Neural progenitor cell (in vitro differentiated cells): ENCODE measurements around the gene CNTNAP2.

Experiments
- EZH2 ChIP-seq: fragments of 200-600 bp; sonication (generic); IDR thresholded peaks from 2 replicates; pipeline ENCODE4 v1.6.1; 2017; ENCODE audit warnings: antibody characterized with exemption, mild to moderate bottlenecking, moderate library complexity
- TF ChIP-seq, protein P1 (sequence below): fragments of 200-600 bp; sonication (generic); IDR thresholded peaks from 2 replicates; pipeline ENCODE4 v1.5.1; 2017; ENCODE audit warnings: antibody characterized with exemption, mild to moderate bottlenecking

DNA sequence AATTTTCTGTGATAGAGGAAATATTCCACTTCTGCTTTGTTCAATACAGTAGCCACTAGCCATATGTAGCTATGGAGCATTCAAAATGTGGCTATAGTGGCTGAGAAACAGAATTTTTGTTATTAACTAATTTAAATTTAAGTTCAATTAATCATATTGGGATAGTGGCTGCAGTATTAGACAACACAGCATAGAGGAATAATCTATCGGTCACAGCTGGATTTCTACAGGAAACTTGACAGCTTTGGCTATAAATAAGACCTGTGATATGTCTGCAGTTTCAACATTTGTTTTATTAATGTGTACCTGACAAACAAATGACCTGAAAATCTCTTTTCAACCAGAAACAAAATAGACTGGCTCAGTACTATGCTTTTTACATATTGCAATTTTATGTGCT, 953.2 kb downstream of the CNTNAP2 start:
- TF ChIP-seq, protein P1, sequence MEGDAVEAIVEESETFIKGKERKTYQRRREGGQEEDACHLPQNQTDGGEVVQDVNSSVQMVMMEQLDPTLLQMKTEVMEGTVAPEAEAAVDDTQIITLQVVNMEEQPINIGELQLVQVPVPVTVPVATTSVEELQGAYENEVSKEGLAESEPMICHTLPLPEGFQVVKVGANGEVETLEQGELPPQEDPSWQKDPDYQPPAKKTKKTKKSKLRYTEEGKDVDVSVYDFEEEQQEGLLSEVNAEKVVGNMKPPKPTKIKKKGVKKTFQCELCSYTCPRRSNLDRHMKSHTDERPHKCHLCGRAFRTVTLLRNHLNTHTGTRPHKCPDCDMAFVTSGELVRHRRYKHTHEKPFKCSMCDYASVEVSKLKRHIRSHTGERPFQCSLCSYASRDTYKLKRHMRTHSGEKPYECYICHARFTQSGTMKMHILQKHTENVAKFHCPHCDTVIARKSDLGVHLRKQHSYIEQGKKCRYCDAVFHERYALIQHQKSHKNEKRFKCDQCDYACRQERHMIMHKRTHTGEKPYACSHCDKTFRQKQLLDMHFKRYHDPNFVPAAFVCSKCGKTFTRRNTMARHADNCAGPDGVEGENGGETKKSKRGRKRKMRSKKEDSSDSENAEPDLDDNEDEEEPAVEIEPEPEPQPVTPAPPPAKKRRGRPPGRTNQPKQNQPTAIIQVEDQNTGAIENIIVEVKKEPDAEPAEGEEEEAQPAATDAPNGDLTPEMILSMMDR, result no peak
- no peak for TF ChIP-seq EZH2
